Sigmoid colon (tissue), 4 donors: Measurements from ENCODE around the gene LRRC73.

Experiments used
- EP300 ChIP-seq, 4 donors: sonication (generic); formaldehyde crosslinking; IDR thresholded peaks; one replicate each; pipeline ENCODE4 v1.6.1; 2017; ENCODE audit warnings: antibody characterized with exemption in 4 of 4
- POLR2A ChIP-seq, 2 donors: fragments of 450-650 bp; IDR thresholded peaks; one replicate each; pipeline ENCODE4 v1.6.1; 2016; ENCODE audit warnings: antibody characterized with exemption in 2 of 2, mild to moderate bottlenecking in 2 of 2, moderate library complexity in 2 of 2

DNA sequence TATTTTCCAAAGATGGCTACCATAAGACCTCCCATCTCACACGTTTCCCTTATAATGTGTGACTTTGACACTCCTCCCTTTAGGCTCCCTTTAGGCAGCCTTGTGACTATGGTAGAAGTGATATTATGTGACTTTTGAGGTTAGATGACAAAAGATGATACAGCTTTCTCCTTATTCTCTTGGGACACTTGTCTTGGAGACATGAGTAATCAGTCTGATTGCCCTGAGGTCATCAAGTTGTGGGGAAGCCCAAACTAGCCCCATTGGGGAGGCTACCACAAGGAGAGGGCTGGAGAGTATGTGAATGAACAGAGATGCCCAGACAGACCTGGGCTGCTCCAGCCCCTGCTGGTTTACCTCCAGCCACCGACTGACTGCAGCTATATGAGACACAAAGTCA is 44.2 kb downstream of the LRRC73 start:
- no peak for TF ChIP-seq EP300 (IDR thresholded peaks at IDR 0.05)
- TF ChIP-seq POLR2A (IDR thresholded peaks at IDR 0.05) = no peak
